ENCODE data around the gene ATG7.

Gene ATG7

DNA sequence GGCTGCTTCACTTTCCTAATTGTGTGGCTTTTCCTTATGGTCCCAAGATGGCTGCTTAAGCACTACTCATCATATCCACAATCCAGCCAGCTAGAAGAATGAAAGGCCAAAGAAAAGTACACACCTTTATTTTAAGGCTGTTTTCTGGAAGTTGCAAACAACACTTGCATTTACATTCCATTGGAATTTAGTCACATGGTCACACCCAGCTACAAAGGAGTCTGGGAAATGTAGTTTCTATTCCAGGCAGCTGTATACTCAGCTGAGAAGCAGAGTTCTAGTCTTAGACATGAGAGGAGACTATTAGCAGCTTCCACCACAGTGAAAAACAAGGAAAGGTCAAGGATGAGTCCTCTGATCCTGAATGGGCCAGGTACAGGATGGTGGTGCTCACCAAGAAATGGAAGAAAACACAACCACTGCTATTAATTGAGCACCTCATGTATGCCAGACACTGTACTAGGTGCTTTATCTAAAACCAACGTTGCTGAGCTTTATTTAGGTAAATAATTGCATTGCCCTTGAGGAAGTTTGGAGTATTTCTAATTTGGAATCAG, 28.0 kb upstream of the ATG7 start:
- Histone ChIP-seq H3K9me2 (replicated peaks; ENCODE audit: insufficient read depth, low read length) (no peaks in the 10 kb centered on the region), H3K4me1 (ENCODE audit: low read length) (no peaks in the 10 kb centered on the region), H2AFZ (ENCODE audit: low read length) (no peak overlapping the region), H3K79me2 (ENCODE audit: low read length) (no peaks in the 10 kb centered on the region), H3K4me2 (ENCODE audit: low read depth, low read length) (no peak overlapping the region), H3K27ac (ENCODE audit: low read length) (no peak overlapping the region), H3K27me3 (replicated peaks; ENCODE audit: insufficient read depth, low read length) (no peaks in the 10 kb centered on the region; the same call in 1 of the 2 replicates), H3K9ac (ENCODE audit: low read length) (no peak overlapping the region), H3F3A (ENCODE audit: insufficient read depth, low read length) (no peaks in the 10 kb centered on the region), H3K9me3 (replicated peaks; ENCODE audit: insufficient read depth, low read length) (no peaks in the 10 kb centered on the region), H3K4me3 (ENCODE audit: low read length) (no peak overlapping the region), H3K36me3 (replicated peaks; ENCODE audit: insufficient read depth, low read length) (no peaks in the 10 kb centered on the region), H4K20me1 (ENCODE audit: insufficient read depth, low read length) (no peaks in the 10 kb centered on the region)
- TF ChIP-seq, protein P1, sequence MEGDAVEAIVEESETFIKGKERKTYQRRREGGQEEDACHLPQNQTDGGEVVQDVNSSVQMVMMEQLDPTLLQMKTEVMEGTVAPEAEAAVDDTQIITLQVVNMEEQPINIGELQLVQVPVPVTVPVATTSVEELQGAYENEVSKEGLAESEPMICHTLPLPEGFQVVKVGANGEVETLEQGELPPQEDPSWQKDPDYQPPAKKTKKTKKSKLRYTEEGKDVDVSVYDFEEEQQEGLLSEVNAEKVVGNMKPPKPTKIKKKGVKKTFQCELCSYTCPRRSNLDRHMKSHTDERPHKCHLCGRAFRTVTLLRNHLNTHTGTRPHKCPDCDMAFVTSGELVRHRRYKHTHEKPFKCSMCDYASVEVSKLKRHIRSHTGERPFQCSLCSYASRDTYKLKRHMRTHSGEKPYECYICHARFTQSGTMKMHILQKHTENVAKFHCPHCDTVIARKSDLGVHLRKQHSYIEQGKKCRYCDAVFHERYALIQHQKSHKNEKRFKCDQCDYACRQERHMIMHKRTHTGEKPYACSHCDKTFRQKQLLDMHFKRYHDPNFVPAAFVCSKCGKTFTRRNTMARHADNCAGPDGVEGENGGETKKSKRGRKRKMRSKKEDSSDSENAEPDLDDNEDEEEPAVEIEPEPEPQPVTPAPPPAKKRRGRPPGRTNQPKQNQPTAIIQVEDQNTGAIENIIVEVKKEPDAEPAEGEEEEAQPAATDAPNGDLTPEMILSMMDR (IDR thresholded peaks at IDR 0.05; ENCODE audit: low read length): no peak
- no peak for TF ChIP-seq EZH2 (optimal IDR thresholded peaks at IDR 0.05; ENCODE audit: low read depth, low read length)
- TF ChIP-seq EZH2phosphoT487 (IDR thresholded peaks at IDR 0.05; ENCODE audit: low read length): no peak
- DNase-seq: no peak

DNA sequence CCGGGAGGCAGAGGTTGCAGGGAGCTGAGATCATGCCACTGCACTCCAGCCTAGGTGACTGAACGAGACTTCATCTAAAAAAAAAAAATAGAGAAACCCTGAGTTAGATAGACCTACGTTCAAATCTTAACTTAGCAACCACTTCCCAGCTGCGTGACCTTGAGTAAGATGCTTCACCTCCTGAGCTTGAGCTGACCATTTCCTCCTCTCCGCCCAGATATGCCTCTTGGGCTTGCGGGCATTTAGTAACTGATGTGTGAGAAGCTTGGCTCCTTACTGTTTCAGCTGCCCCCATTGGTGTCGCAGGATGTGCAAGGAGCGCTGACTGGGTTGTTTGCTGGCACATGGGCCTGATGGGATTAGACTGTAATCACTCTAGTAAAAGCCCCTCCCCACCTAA, 26.9 kb upstream of the ATG7 start:
- no peak for DNase-seq
- no peak overlapping the region for H3K27ac ChIP-seq (ENCODE audit: low read length)
- no peak overlapping the region for H2AFZ ChIP-seq (ENCODE audit: low read length)
- H3K27me3 ChIP-seq (replicated peaks; ENCODE audit: insufficient read depth, low read length): no peaks in the 10 kb centered on the region; the same call in 1 of the 2 replicates
- H3K79me2 ChIP-seq (ENCODE audit: low read length): no peaks in the 10 kb centered on the region
- H3K9me2 ChIP-seq (replicated peaks; ENCODE audit: insufficient read depth, low read length): no peaks in the 10 kb centered on the region
- H3K9me3 ChIP-seq (replicated peaks; ENCODE audit: insufficient read depth, low read length): no peaks in the 10 kb centered on the region
- no peak overlapping the region for H3K9ac ChIP-seq (ENCODE audit: low read length)
- H3K4me3 ChIP-seq (ENCODE audit: low read length): no peak overlapping the region
- no peak for TF ChIP-seq EZH2 (optimal IDR thresholded peaks at IDR 0.05; ENCODE audit: low read depth, low read length)
- TF ChIP-seq, protein P1 (IDR thresholded peaks at IDR 0.05; ENCODE audit: low read length): no peak
- TF ChIP-seq EZH2phosphoT487 (IDR thresholded peaks at IDR 0.05; ENCODE audit: low read length): no peak
- H4K20me1 ChIP-seq (ENCODE audit: insufficient read depth, low read length): no peaks in the 10 kb centered on the region
- H3K4me2 ChIP-seq (ENCODE audit: low read depth, low read length): no peak overlapping the region
- no peaks in the 10 kb centered on the region for H3K4me1 ChIP-seq (ENCODE audit: low read length)
- no peaks in the 10 kb centered on the region for H3F3A ChIP-seq (ENCODE audit: insufficient read depth, low read length)
- no peaks in the 10 kb centered on the region for H3K36me3 ChIP-seq (replicated peaks; ENCODE audit: insufficient read depth, low read length)

DNA sequence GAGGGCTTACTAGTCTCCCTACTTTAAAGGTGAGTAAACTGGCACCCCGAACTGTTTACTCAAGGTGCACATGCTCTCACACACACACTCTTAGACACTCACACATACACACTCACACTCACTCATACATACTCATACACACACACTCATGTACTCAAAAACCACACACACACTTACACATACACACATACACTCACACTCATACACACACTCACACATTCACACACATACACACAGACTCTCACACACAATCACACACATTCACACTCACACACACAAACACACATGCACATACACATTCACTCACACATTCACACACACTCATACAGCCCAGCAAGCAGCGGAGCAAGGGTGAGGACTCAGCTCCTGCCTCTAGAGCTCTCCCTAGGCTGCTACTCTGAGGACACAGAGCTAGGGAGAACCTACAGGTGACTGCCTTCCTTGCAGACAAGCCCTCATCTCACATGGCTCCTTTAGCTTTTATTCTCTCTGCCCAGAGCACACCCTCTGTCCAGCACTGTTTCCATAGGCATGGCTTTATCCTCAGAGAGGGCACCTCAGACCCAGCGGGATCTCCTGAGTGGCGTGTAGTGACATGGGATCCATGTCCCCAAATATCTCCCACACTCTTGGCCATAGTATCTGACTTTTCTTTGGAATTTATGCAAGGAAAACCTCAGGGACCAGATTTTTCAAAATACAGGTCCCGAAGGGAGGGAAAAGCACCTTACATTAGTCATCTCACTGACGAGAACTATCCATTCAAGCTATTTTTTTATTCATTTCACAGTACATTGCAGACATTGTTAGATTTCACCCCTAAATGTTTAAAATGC, 26.2 kb upstream of the ATG7 start:
- TF ChIP-seq EZH2phosphoT487 (IDR thresholded peaks at IDR 0.05; ENCODE audit: low read length) (no peak), EZH2 (optimal IDR thresholded peaks at IDR 0.05; ENCODE audit: low read depth, low read length) (no peak)
- TF ChIP-seq, protein P1 (IDR thresholded peaks at IDR 0.05; ENCODE audit: low read length): no peak
- Histone ChIP-seq H3K4me3 (ENCODE audit: low read length) (no peak overlapping the region), H3K36me3 (replicated peaks; ENCODE audit: insufficient read depth, low read length) (no peaks in the 10 kb centered on the region), H3K27me3 (replicated peaks; ENCODE audit: insufficient read depth, low read length) (no peaks in the 10 kb centered on the region; the same call in 1 of the 2 replicates), H3K79me2 (ENCODE audit: low read length) (no peaks in the 10 kb centered on the region), H3K4me1 (ENCODE audit: low read length) (no peaks in the 10 kb centered on the region), H4K20me1 (ENCODE audit: insufficient read depth, low read length) (no peaks in the 10 kb centered on the region), H3K9me2 (replicated peaks; ENCODE audit: insufficient read depth, low read length) (no peaks in the 10 kb centered on the region), H3K27ac (ENCODE audit: low read length) (no peak overlapping the region), H3K9ac (ENCODE audit: low read length) (no peak overlapping the region), H3K4me2 (ENCODE audit: low read depth, low read length) (no peak overlapping the region), H2AFZ (ENCODE audit: low read length) (no peak overlapping the region), H3K9me3 (replicated peaks; ENCODE audit: insufficient read depth, low read length) (no peaks in the 10 kb centered on the region), H3F3A (ENCODE audit: insufficient read depth, low read length) (no peaks in the 10 kb centered on the region)
- no peak for DNase-seq

Data from MM.1S (cell line).